Panc1 (cell line): ENCODE data around the gene CDCA7. TPM values are rescaled to one million over a fixed set of nuclear protein-coding genes. Genes with fewer than 3 reads are reported as not detected.
"Not testable (repeated sequence)": the region's sequence is repeated elsewhere in the genome, so short reads cannot be mapped to it uniquely, and the experiment has no call there.

ENCODE experiments used
- ATAC-seq: fragments of 200-7000 bp; cut with Tn5 transposase; 2 replicates; pipeline ENCODE4 v1.9.1; 2020; ENCODE audit warnings: mild to moderate bottlenecking, moderate library complexity
- BruUV-seq: library from RNA; stranded (reverse); fragments of 400-500 nt; replicated peaks from 2 replicates; lab custom pipeline; 2021; lab: Mats Ljungman, UMichigan
- CTCF ChIA-PET: fragments of 300-600 bp; sonication (Branson Sonifier 250); formaldehyde crosslinking; loops from one replicate; lab custom pipeline; 2022; ENCODE audit warnings: antibody characterized with exemption; lab: Charles Lee
- POLR2A ChIA-PET: fragments of 300-600 bp; sonication (Branson Sonifier 250); formaldehyde crosslinking; loops from one replicate; lab custom pipeline; 2022; ENCODE audit warnings: antibody characterized with exemption; lab: Charles Lee
- DNase-seq: peaks from one replicate; pipeline ENCODE4 v3.0.0-alpha.2; 2010; ENCODE audit warnings: low read depth, low spot score
- H3K27ac ChIP-seq: 2 replicates; pipeline ENCODE4 v1.5.1; 2011; ENCODE audit warnings: mild to moderate bottlenecking, low read length, inconsistent platforms
- H3K27me3 ChIP-seq: fragments of 200-500 bp; sonication (Bioruptor generic); 2 replicates; pipeline ENCODE4 v1.6.0; 2014; ENCODE audit warnings: low read length, inconsistent platforms; ENCODE audit not compliant: control insufficient read depth, insufficient read depth
- H3K36me3 ChIP-seq: fragments of 200-500 bp; sonication (Bioruptor generic); 2 replicates; pipeline ENCODE4 v1.5.1; 2014; ENCODE audit warnings: inconsistent platforms, mild to moderate bottlenecking, low read length, moderate library complexity; ENCODE audit not compliant: control insufficient read depth, insufficient read depth
- H3K4me1 ChIP-seq: 2 replicates; pipeline ENCODE4 v1.5.1; 2011; ENCODE audit warnings: inconsistent platforms, mild to moderate bottlenecking, low read length, moderate library complexity; ENCODE audit not compliant: control insufficient read depth, insufficient read depth
- H3K4me3 ChIP-seq, 2 experiments: 2 replicates each; pipeline ENCODE4 v1.5.1; 2011 to 2012; ENCODE audit warnings: low read depth in 2 of 2, low read length in 2 of 2, mild to moderate bottlenecking in 2 of 2, inconsistent platforms in 1 of 2, moderate library complexity in 1 of 2
- H3K9me3 ChIP-seq: fragments of 200-500 bp; sonication (Bioruptor generic); 2 replicates; pipeline ENCODE4 v1.5.1; 2014; ENCODE audit warnings: low read depth, mild to moderate bottlenecking, inconsistent platforms, low read length, moderate library complexity; ENCODE audit not compliant: control insufficient read depth, insufficient read depth
- POLR2AphosphoS5 ChIP-seq: IDR thresholded peaks from 2 replicates; pipeline ENCODE4 v1.6.1; 2012; ENCODE audit warnings: mild to moderate bottlenecking, low read depth, low read length, moderate library complexity
- SIN3A ChIP-seq: IDR thresholded peaks from 2 replicates; pipeline ENCODE4 v1.6.1; 2012; ENCODE audit warnings: low read depth, mild to moderate bottlenecking, low read length, moderate library complexity, borderline replicate concordance; ENCODE audit not compliant: insufficient read depth
- TCF7L2 ChIP-seq: IDR thresholded peaks from 2 replicates; pipeline ENCODE4 v1.6.1; 2011; ENCODE audit warnings: mild to moderate bottlenecking, low read depth, low read length, inconsistent platforms
- in situ Hi-C: cut with HindIII; loops from 2 replicates; pipeline ENCODE4 v1.10.0; 2016; ENCODE audit warnings: low sequenced_read_pairs, low pct_unique_long_range_greater_than_20kb
- intact Hi-C: fragments of 100-400 bp; cut with micrococcal nuclease; formaldehyde crosslinking; loops from one replicate; pipeline ENCODE4 v1.10.0; 2022; ENCODE audit not compliant: unreplicated experiment
- total RNA-seq: library from RNA; stranded (reverse); gene quantifications from one replicate; pipeline ENCODE4 v1.2.1, GENCODE V29; 2021; ENCODE audit not compliant: unreplicated experiment
- TF ChIP-seq, protein P1 (sequence below): fragments of 450-650 bp; IDR thresholded peaks from 2 replicates; pipeline ENCODE4 v1.5.1; 2017; ENCODE audit warnings: mild to moderate bottlenecking
- TF ChIP-seq, protein P2 (sequence below), 2 experiments: IDR thresholded peaks; 2 replicates each; pipeline ENCODE4 v1.6.1; 2011 to 2012; ENCODE audit warnings: low read depth in 2 of 2, control low read depth in 1 of 2, low read length in 1 of 2, mild to moderate bottlenecking in 1 of 2, moderate library complexity in 1 of 2; ENCODE audit not compliant: insufficient read depth in 1 of 2

Gene CDCA7
- total RNA-seq, 1 experiment from 2014 or later: 60.5 TPM

DNA sequence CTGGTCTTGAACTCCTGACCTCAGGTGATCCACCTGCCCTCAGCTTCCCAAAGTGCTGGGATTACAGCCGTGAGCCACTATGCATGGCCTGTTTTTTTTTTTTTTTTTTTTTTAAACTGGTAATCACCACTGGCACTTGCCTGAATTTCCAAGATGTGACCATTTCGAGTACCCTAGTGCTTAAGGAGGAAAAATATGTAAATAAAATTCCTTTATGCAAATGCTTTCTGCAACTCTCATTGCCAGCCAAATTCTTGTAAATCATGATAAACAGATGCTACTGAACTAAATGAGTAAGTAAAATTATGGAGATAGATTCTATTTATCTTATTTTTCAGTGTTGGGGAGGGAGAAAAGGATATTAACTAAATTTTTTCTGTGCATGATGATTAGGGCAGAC is 18.6 kb downstream of the CDCA7 start:
- no peaks in the 10 kb centered on the region for H3K9me3 ChIP-seq
- intact Hi-C loops (no loop called here), in situ Hi-C loops (no loop called here)
- peaks cover 6% of the 10 kb centered on the region for H3K36me3 ChIP-seq
- H3K4me3 ChIP-seq: no peak overlapping the region
- BruUV-seq: no TSS peak
- no peaks in the 10 kb centered on the region for H3K4me1 ChIP-seq
- ATAC-seq (no peak), DNase-seq (no peak)
- ChIA-PET POLR2A (interaction anchor here (0.7 kb wide), 1 partner anchor 140 kb away, joined by 12 read pairs; no protein-coding TSS in a partner anchor), CTCF (no interaction called here)
- no peaks in the 10 kb centered on the region for H3K27me3 ChIP-seq
- TF ChIP-seq TCF7L2: no peak
- TF ChIP-seq POLR2AphosphoS5: no peak
- TF ChIP-seq, protein P1, sequence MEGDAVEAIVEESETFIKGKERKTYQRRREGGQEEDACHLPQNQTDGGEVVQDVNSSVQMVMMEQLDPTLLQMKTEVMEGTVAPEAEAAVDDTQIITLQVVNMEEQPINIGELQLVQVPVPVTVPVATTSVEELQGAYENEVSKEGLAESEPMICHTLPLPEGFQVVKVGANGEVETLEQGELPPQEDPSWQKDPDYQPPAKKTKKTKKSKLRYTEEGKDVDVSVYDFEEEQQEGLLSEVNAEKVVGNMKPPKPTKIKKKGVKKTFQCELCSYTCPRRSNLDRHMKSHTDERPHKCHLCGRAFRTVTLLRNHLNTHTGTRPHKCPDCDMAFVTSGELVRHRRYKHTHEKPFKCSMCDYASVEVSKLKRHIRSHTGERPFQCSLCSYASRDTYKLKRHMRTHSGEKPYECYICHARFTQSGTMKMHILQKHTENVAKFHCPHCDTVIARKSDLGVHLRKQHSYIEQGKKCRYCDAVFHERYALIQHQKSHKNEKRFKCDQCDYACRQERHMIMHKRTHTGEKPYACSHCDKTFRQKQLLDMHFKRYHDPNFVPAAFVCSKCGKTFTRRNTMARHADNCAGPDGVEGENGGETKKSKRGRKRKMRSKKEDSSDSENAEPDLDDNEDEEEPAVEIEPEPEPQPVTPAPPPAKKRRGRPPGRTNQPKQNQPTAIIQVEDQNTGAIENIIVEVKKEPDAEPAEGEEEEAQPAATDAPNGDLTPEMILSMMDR: no peak
- TF ChIP-seq SIN3A: no peak
- TF ChIP-seq, protein P2, sequence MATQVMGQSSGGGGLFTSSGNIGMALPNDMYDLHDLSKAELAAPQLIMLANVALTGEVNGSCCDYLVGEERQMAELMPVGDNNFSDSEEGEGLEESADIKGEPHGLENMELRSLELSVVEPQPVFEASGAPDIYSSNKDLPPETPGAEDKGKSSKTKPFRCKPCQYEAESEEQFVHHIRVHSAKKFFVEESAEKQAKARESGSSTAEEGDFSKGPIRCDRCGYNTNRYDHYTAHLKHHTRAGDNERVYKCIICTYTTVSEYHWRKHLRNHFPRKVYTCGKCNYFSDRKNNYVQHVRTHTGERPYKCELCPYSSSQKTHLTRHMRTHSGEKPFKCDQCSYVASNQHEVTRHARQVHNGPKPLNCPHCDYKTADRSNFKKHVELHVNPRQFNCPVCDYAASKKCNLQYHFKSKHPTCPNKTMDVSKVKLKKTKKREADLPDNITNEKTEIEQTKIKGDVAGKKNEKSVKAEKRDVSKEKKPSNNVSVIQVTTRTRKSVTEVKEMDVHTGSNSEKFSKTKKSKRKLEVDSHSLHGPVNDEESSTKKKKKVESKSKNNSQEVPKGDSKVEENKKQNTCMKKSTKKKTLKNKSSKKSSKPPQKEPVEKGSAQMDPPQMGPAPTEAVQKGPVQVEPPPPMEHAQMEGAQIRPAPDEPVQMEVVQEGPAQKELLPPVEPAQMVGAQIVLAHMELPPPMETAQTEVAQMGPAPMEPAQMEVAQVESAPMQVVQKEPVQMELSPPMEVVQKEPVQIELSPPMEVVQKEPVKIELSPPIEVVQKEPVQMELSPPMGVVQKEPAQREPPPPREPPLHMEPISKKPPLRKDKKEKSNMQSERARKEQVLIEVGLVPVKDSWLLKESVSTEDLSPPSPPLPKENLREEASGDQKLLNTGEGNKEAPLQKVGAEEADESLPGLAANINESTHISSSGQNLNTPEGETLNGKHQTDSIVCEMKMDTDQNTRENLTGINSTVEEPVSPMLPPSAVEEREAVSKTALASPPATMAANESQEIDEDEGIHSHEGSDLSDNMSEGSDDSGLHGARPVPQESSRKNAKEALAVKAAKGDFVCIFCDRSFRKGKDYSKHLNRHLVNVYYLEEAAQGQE (IDR thresholded peaks at IDR 0.05; ENCODE audit: insufficient read depth in 1 of 2, low read depth in 2 of 2, low read length in 1 of 2): no peak
- H3K27ac ChIP-seq: no peak overlapping the region

DNA sequence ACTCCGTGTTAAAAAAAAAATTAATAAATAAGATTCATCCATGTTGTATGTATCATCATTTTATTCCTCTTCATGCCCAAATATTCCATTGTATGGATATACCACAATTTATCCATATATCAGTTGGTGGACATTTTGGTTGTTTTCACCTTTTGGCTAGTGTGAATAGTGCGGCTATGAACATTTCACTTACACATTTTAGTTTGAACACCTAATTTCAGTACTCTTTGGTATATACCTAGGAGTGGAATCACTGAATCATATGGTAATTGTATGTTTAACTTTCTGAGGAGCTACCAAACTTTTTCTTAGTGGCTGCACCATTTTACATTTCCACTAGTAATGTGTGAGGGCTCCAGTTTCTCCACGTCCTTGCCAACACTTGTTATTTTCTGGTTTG is 20.0 kb downstream of the CDCA7 start:
- DNase-seq: no peak
- no peaks in the 10 kb centered on the region; the same call in 1 of the 2 replicates for H3K36me3 ChIP-seq
- no peak for ATAC-seq
- no TSS peak for BruUV-seq
- intact Hi-C loops: no loop called here
- H3K27ac ChIP-seq: no peak overlapping the region
- TF ChIP-seq, protein P1: no peak
- TF ChIP-seq, protein P2 (IDR thresholded peaks at IDR 0.05; ENCODE audit: insufficient read depth in 1 of 2, low read depth in 2 of 2, low read length in 1 of 2): no peak
- no peak for TF ChIP-seq SIN3A
- no peak for TF ChIP-seq TCF7L2
- no peak for TF ChIP-seq POLR2AphosphoS5
- ChIA-PET POLR2A (no interaction called here), CTCF (interaction anchor here (0.7 kb wide), 1 partner anchor 325 kb away, joined by 3 read pairs; no protein-coding TSS in a partner anchor)
- in situ Hi-C loops: no loop called here
- H3K4me3 ChIP-seq: no peak overlapping the region
- no peaks in the 10 kb centered on the region for H3K4me1 ChIP-seq
- H3K9me3 ChIP-seq: no peaks in the 10 kb centered on the region
- H3K27me3 ChIP-seq: no peaks in the 10 kb centered on the region

DNA sequence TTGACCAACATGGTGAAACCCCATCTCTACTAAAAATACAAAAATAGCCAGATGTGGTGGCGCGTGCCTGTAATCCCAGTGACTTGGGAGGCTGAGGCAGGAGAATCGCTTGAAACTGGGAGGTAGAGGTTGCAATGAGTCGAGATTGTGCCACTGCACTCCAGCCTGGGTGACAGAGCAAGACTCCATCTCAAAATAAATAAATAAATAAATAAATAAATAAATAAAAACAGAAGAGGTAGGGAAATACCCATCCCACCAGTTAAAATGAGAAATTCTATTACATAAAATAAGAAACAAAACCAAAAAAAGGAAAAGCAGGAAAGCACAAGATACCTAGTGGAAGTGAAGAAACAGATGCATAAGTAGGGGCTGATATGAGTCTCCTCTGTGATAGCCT is 30.9 kb downstream of the CDCA7 start:
- H3K36me3 ChIP-seq, POLR2A ChIA-PET, H3K9me3 ChIP-seq, H3K27me3 ChIP-seq, intact Hi-C loops, in situ Hi-C loops, BruUV-seq, H3K4me1 ChIP-seq, H3K27ac ChIP-seq, CTCF ChIA-PET, ATAC-seq, DNase-seq, H3K4me3 ChIP-seq: not testable (repeated sequence)
